CD4-positive, alpha-beta T cell (primary cell): ENCODE results near the gene ACTL10. TPM values are rescaled to one million over a fixed set of nuclear protein-coding genes. Genes with fewer than 3 reads are reported as not detected.

ENCODE experiments used
- ATAC-seq: fragments of 200-7000 bp; cut with Tn5 transposase; one replicate; pipeline ENCODE4 v1.10.0; 2022; ENCODE audit warnings: mild to moderate bottlenecking; ENCODE audit not compliant: poor library complexity
- CTCF ChIA-PET: fragments of 350-600 bp; sonication (Branson Sonifier 250); formaldehyde crosslinking; loops from one replicate; lab custom pipeline; 2021; ENCODE audit warnings: antibody characterized with exemption, inconsistent platforms; lab: Charles Lee
- POLR2A ChIA-PET: fragments of 350-600 bp; sonication (Branson Sonifier 250); formaldehyde crosslinking; loops from one replicate; lab custom pipeline; 2021; ENCODE audit warnings: antibody characterized with exemption, inconsistent platforms; lab: Charles Lee
- DNase-seq, 14 experiments: peaks; one replicate each; pipeline ENCODE4 v3.0.0-alpha.2; 2013 to 2020; ENCODE audit warnings: mixed read lengths in 2 of 14
- H3K27ac ChIP-seq, 2 donors: one replicate each; pipeline versions ENCODE4 v1.5.1 to v1.7.0; 2013; ENCODE audit warnings: low read length in 2 of 2, low read depth in 1 of 2, mild to moderate bottlenecking in 1 of 2
- H3K27me3 ChIP-seq, 2 experiments: 1 replicate in 1 of 2; 2 replicates in 1 of 2; pipeline versions ENCODE4 v1.6.1 to v1.7.0; 2013; ENCODE audit warnings: low read length in 2 of 2, control low read depth in 1 of 2, mild to moderate bottlenecking in 1 of 2, moderate library complexity in 1 of 2; ENCODE audit not compliant: insufficient read depth in 2 of 2, control insufficient read depth in 1 of 2
- H3K36me3 ChIP-seq: one replicate; pipeline ENCODE4 v1.6.1; 2013; ENCODE audit warnings: low read length, control low read depth; ENCODE audit not compliant: insufficient read depth
- H3K4me1 ChIP-seq: one replicate; pipeline ENCODE4 v1.6.1; 2013; ENCODE audit warnings: low read length, control low read depth; ENCODE audit not compliant: insufficient read depth
- H3K4me3 ChIP-seq: one replicate; pipeline ENCODE4 v1.5.1; 2013; ENCODE audit warnings: mild to moderate bottlenecking, low read length, moderate library complexity
- H3K9me3 ChIP-seq, 2 experiments: 1 replicate in 1 of 2; 2 replicates in 1 of 2; pipeline versions ENCODE4 v1.6.1 to v1.7.0; 2013; ENCODE audit warnings: low read length in 2 of 2, mild to moderate bottlenecking in 2 of 2, control low read depth in 1 of 2, moderate library complexity in 1 of 2; ENCODE audit not compliant: control insufficient read depth in 1 of 2, insufficient read depth in 1 of 2
- H3K27ac Mint-ChIP-seq: one replicate; pipeline ENCODE4 v1.8.0; 2020; ENCODE audit warnings: mixed read lengths
- H3K27me3 Mint-ChIP-seq: one replicate; pipeline ENCODE4 v1.8.0; 2021; ENCODE audit warnings: mixed read lengths
- H3K36me3 Mint-ChIP-seq: one replicate; pipeline ENCODE4 v1.8.0; 2021; ENCODE audit warnings: low read depth, mixed read lengths
- H3K4me1 Mint-ChIP-seq: one replicate; pipeline ENCODE4 v1.8.0; 2021; ENCODE audit warnings: low read depth, mixed read lengths
- H3K4me3 Mint-ChIP-seq: one replicate; pipeline ENCODE4 v1.8.0; 2020; ENCODE audit warnings: mild to moderate bottlenecking, mixed read lengths
- H3K9me3 Mint-ChIP-seq: one replicate; pipeline ENCODE4 v1.8.0; 2020; ENCODE audit warnings: mixed read lengths
- CTCF ChIP-seq: fragments of 200-600 bp; IDR thresholded peaks from one replicate; pipeline ENCODE4 v1.8.0; 2022; ENCODE audit warnings: antibody characterized with exemption, mild to moderate bottlenecking
- intact Hi-C, 2 experiments: fragments of 100-400 bp; cut with DNase I in 1 of 2; cut with micrococcal nuclease in 1 of 2; formaldehyde crosslinking; loops; one replicate each; pipeline versions ENCODE4 v1.15.1 to v1.9.0; 2023 to 2025; cut with DNase I, micrococcal nuclease
- total RNA-seq, 174 experiments: library from RNA in 2 of 174; stranded (reverse) in 2 of 174; gene quantifications; one replicate each; pipeline ENCODE4 v1.2.3 and lab custom pipeline; 2021 to 2026

Gene ACTL10
- total RNA-seq, 2 experiments from 2014 or later = 0.28 to 0.55 TPM

GRCh38 chr20:33710681-33711445 lies 44.1 kb downstream of the ACTL10 start:
- H3K36me3 Mint-ChIP-seq = peaks cover 63% of the 10 kb centered on the region
- H3K27me3 Mint-ChIP-seq = no peaks in the 10 kb centered on the region
- TF ChIP-seq CTCF = no peak
- intact Hi-C loops = no loop called here
- POLR2A ChIA-PET = interaction anchor here (1.0 kb wide), 1 partner anchor 21 kb away, joined by 3 read pairs; no protein-coding TSS in a partner anchor
- no peak overlapping the region for H3K27ac Mint-ChIP-seq
- H3K27me3 ChIP-seq = no peaks in the 10 kb centered on the region
- H3K4me1 ChIP-seq = peaks cover 5% of the 10 kb centered on the region
- no peaks in the 10 kb centered on the region for H3K9me3 ChIP-seq
- ATAC-seq (no peak), DNase-seq (no peak)
- no peaks in the 10 kb centered on the region for H3K9me3 Mint-ChIP-seq
- no peak overlapping the region for H3K4me3 ChIP-seq
- peaks cover 55% of the 10 kb centered on the region for H3K36me3 ChIP-seq
- peaks cover 10% of the 10 kb centered on the region for H3K4me1 Mint-ChIP-seq
- H3K27ac ChIP-seq = no peak overlapping the region
- CTCF ChIA-PET = interaction anchor here (0.6 kb wide), 1 partner anchor 213 kb away, joined by 3 read pairs; no protein-coding TSS in a partner anchor
- H3K4me3 Mint-ChIP-seq = no peak overlapping the region

GRCh38 chr20:33711446-33711738 lies 44.6 kb downstream of the ACTL10 start:
- H3K4me3 ChIP-seq = no peak overlapping the region
- H3K4me1 ChIP-seq = peaks cover 5% of the 10 kb centered on the region
- no peaks in the 10 kb centered on the region for H3K27me3 ChIP-seq
- DNase-seq (no peak), ATAC-seq (no peak)
- H3K27me3 Mint-ChIP-seq = no peaks in the 10 kb centered on the region
- POLR2A ChIA-PET = no interaction called here
- no peak overlapping the region for H3K4me3 Mint-ChIP-seq
- H3K27ac Mint-ChIP-seq = no peak overlapping the region
- intact Hi-C loops = no loop called here
- H3K9me3 ChIP-seq = no peaks in the 10 kb centered on the region
- H3K36me3 ChIP-seq = peaks cover 52% of the 10 kb centered on the region
- peaks cover 10% of the 10 kb centered on the region for H3K4me1 Mint-ChIP-seq
- H3K27ac ChIP-seq = no peak overlapping the region
- CTCF ChIA-PET = no interaction called here
- peaks cover 67% of the 10 kb centered on the region for H3K36me3 Mint-ChIP-seq
- H3K9me3 Mint-ChIP-seq = no peaks in the 10 kb centered on the region
- TF ChIP-seq CTCF = no peak

- H3K27ac Mint-ChIP-seq = no peak overlapping the region
- intact Hi-C loops = no loop called here
- H3K27me3 Mint-ChIP-seq = no peaks in the 10 kb centered on the region
- Histone ChIP-seq H3K27me3 (no peaks in the 10 kb centered on the region), H3K9me3 (no peaks in the 10 kb centered on the region), H3K4me1 (peaks cover 6% of the 10 kb centered on the region), H3K36me3 (peaks cover 41% of the 10 kb centered on the region), H3K4me3 (no peak overlapping the region), H3K27ac (no peak overlapping the region)
- no peaks in the 10 kb centered on the region for H3K9me3 Mint-ChIP-seq
- H3K4me1 Mint-ChIP-seq = peaks cover 15% of the 10 kb centered on the region
- ChIA-PET POLR2A (no interaction called here), CTCF (no interaction called here)
- DNase-seq (no peak), ATAC-seq (no peak)
- H3K36me3 Mint-ChIP-seq = peaks cover 60% of the 10 kb centered on the region
- no peak overlapping the region for H3K4me3 Mint-ChIP-seq
- TF ChIP-seq CTCF = no peak
Measured at GRCh38 chr20:33713865-33714367, 47.2 kb downstream of the ACTL10 start.
